CD8-positive, alpha-beta memory T cell (primary cell): ENCODE measurements around the gene HASPIN. TPM values are rescaled to one million over a fixed set of nuclear protein-coding genes. Genes with fewer than 3 reads are reported as not detected.

Experiments
- CTCF ChIA-PET: fragments of 350-600 bp; sonication (Branson Sonifier 250); formaldehyde crosslinking; loops from one replicate; lab custom pipeline; 2021; ENCODE audit warnings: antibody characterized with exemption; lab: Charles Lee
- POLR2A ChIA-PET: fragments of 350-600 bp; sonication (Branson Sonifier 250); formaldehyde crosslinking; loops from one replicate; lab custom pipeline; 2021; ENCODE audit warnings: antibody characterized with exemption; lab: Charles Lee
- DNase-seq, 5 donors: peaks; one replicate each; pipeline versions ENCODE4 v3.0.0 to v3.0.0-alpha.2; 2020 to 2022; ENCODE audit warnings: mixed read lengths in 1 of 5
- H3K27ac ChIP-seq: one replicate; pipeline ENCODE4 v1.7.0; 2013; ENCODE audit warnings: low read depth, mild to moderate bottlenecking, low read length, moderate library complexity
- H3K27me3 ChIP-seq: 2 replicates; pipeline ENCODE4 v1.7.0; 2013; ENCODE audit warnings: low read length, mild to moderate bottlenecking; ENCODE audit not compliant: insufficient read depth, poor library complexity, severe bottlenecking
- H3K36me3 ChIP-seq: 2 replicates; pipeline ENCODE4 v1.7.0; 2013; ENCODE audit warnings: mild to moderate bottlenecking, low read length, moderate library complexity; ENCODE audit not compliant: insufficient read depth
- H3K4me1 ChIP-seq: 2 replicates; pipeline ENCODE4 v1.7.0; 2013; ENCODE audit warnings: mild to moderate bottlenecking, low read length, moderate library complexity; ENCODE audit not compliant: insufficient read depth
- H3K4me3 ChIP-seq: 2 replicates; pipeline ENCODE4 v1.7.0; 2013; ENCODE audit warnings: mild to moderate bottlenecking, low read length
- H3K9me3 ChIP-seq: 2 replicates; pipeline ENCODE4 v1.7.0; 2013; ENCODE audit warnings: mild to moderate bottlenecking, low read length
- H3K27ac Mint-ChIP-seq, 8 donors: one replicate each; pipeline ENCODE4 v1.8.0; 2020 to 2021; ENCODE audit warnings: mixed read lengths in 8 of 8, mild to moderate bottlenecking in 6 of 8, inconsistent platforms in 3 of 8, moderate library complexity in 3 of 8
- H3K27me3 Mint-ChIP-seq, 2 donors: one replicate each; pipeline ENCODE4 v1.8.0; 2020 to 2021; ENCODE audit warnings: mixed read lengths in 2 of 2, mild to moderate bottlenecking in 1 of 2, moderate library complexity in 1 of 2
- H3K36me3 Mint-ChIP-seq, 3 donors: one replicate each; pipeline ENCODE4 v1.8.0; 2020 to 2021; ENCODE audit warnings: mixed read lengths in 3 of 3, inconsistent platforms in 1 of 3, mild to moderate bottlenecking in 1 of 3
- H3K4me1 Mint-ChIP-seq, 3 donors: one replicate each; pipeline ENCODE4 v1.8.0; 2020 to 2021; ENCODE audit warnings: mixed read lengths in 3 of 3, inconsistent platforms in 1 of 3, mild to moderate bottlenecking in 1 of 3
- H3K4me3 Mint-ChIP-seq, 7 donors: one replicate each; pipeline ENCODE4 v1.8.0; 2020 to 2021; ENCODE audit warnings: mixed read lengths in 7 of 7, mild to moderate bottlenecking in 6 of 7, moderate library complexity in 4 of 7, inconsistent platforms in 2 of 7
- H3K9me3 Mint-ChIP-seq, 5 donors: one replicate each; pipeline ENCODE4 v1.8.0; 2020 to 2022; ENCODE audit warnings: mixed read lengths in 5 of 5, mild to moderate bottlenecking in 3 of 5, moderate library complexity in 2 of 5, inconsistent platforms in 1 of 5
- polyA plus RNA-seq: library from polyadenylated mRNA; unstranded; fragments of 300-500 nt; fragmentation: Illumina TruSeq; gene quantifications from one replicate; pipeline ENCODE4 v1.2.3, GENCODE V29; 2021
- total RNA-seq, 2 experiments: library from RNA; stranded (reverse); gene quantifications; one replicate each; pipeline ENCODE4 v1.2.3, GENCODE V29; 2021

HASPIN gene
- total and polyA plus RNA-seq, 3 experiments from 2014 or later: 0.09 to 16.6 (median 16.0) TPM

DNA sequence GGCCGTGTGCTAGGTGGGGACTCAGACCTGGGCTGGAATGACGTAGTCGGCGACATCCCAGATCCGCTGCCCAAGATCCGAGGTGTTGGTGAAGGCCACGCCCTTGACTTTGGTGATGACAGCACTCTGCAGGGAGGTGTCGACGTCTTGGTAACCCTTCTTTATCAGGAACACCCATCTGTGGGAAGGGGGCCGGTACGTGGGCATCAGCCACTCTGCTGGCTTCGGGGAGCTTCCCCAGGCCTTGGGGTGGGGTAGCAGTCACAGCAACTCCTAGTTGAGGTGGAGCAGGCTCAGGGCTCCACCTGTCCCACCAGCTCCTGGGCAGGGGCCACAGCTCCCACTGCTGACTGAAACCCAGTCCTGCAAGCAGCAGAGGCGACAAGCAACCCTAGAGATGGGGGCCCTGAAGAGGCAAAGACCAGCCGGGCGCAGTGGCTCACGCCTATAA lies 32.1 kb upstream of the HASPIN start:
- POLR2A ChIA-PET: no interaction called here
- Mint-ChIP-seq H3K4me1 (peaks cover 17 to 28% (median 24%) of the 10 kb centered on the region in 3 donors), H3K9me3 (no peaks in the 10 kb centered on the region), H3K36me3 (peaks cover 0 to 26% (median 6%) of the 10 kb centered on the region in 3 donors), H3K27me3 (no peaks in the 10 kb centered on the region), H3K4me3 (no peak overlapping the region), H3K27ac (no peak overlapping the region)
- no peaks in the 10 kb centered on the region for H3K9me3 ChIP-seq
- no peak overlapping the region for H3K4me3 ChIP-seq
- peak in 1 of 5 donors; percentile 45 for DNase-seq
- H3K4me1 ChIP-seq: peaks cover 14% of the 10 kb centered on the region
- CTCF ChIA-PET: interaction anchor here (1.1 kb wide), 1 partner anchor 46 kb away, joined by 3 read pairs; no protein-coding TSS in a partner anchor
- no peaks in the 10 kb centered on the region for H3K27me3 ChIP-seq
- no peaks in the 10 kb centered on the region for H3K36me3 ChIP-seq
- no peak overlapping the region for H3K27ac ChIP-seq

GRCh38 chr17:3692346-3692745 lies 31.4 kb upstream of the HASPIN start:
- H3K27me3 Mint-ChIP-seq: no peaks in the 10 kb centered on the region
- H3K27ac Mint-ChIP-seq: no peak overlapping the region
- DNase-seq: peak in 1 of 5 donors; percentile 24
- H3K4me1 Mint-ChIP-seq: peaks cover 18 to 34% (median 24%) of the 10 kb centered on the region in 3 donors
- H3K27me3 ChIP-seq: no peaks in the 10 kb centered on the region
- H3K27ac ChIP-seq: no peak overlapping the region
- H3K4me3 Mint-ChIP-seq: peak overlapping the region in 1 of 7 donors; percentile 48
- ChIA-PET POLR2A (no interaction called here), CTCF (interaction anchor here (1.1 kb wide), 1 partner anchor 45 kb away, joined by 3 read pairs; no protein-coding TSS in a partner anchor)
- H3K4me3 ChIP-seq: no peak overlapping the region
- H3K36me3 Mint-ChIP-seq: peaks cover 0 to 26% (median 6%) of the 10 kb centered on the region in 3 donors
- H3K9me3 Mint-ChIP-seq: no peaks in the 10 kb centered on the region
- H3K36me3 ChIP-seq: no peaks in the 10 kb centered on the region
- H3K4me1 ChIP-seq: peaks cover 16% of the 10 kb centered on the region
- no peaks in the 10 kb centered on the region for H3K9me3 ChIP-seq

DNA sequence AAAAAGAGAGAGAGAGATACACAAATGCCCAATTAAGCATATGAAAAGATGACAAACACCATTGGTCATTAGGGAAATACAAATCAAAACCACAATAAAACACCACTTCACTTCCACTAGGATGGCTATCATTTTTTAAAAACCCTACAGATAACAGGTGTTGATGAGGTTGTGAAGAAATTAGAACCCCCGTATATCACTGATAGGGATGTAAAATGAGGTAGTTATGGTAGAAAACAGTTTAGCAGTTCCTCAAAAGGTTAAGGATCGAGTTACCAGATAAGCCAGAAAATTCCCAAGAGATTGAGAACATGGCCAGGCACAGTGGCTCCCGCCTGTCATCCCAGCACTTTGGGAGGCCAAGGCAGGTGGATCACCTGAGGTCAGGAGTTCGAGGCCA lies 30.6 kb upstream of the HASPIN start:
- H3K4me1 ChIP-seq: peaks cover 16% of the 10 kb centered on the region
- H3K27me3 Mint-ChIP-seq: no peaks in the 10 kb centered on the region
- H3K36me3 Mint-ChIP-seq: peaks cover 0 to 24% (median 6%) of the 10 kb centered on the region in 3 donors
- peak overlapping the region in 3 of 7 donors; percentile 43 to 88 (median 44) for H3K4me3 Mint-ChIP-seq
- peaks cover 21 to 37% (median 28%) of the 10 kb centered on the region in 3 donors for H3K4me1 Mint-ChIP-seq
- H3K9me3 ChIP-seq: no peaks in the 10 kb centered on the region
- ChIA-PET CTCF (no interaction called here), POLR2A (no interaction called here)
- H3K27ac ChIP-seq: no peak overlapping the region
- peak overlapping the region in 5 of 8 donors; percentile 23 to 77 (median 42) for H3K27ac Mint-ChIP-seq
- no peak for DNase-seq
- H3K27me3 ChIP-seq: no peaks in the 10 kb centered on the region
- H3K4me3 ChIP-seq: no peak overlapping the region
- H3K9me3 Mint-ChIP-seq: no peaks in the 10 kb centered on the region
- no peaks in the 10 kb centered on the region for H3K36me3 ChIP-seq

- Mint-ChIP-seq H3K9me3 (no peaks in the 10 kb centered on the region), H3K27ac (peak overlapping the region; percentile 48 to 92 (median 76)), H3K4me1 (peaks cover 21 to 37% (median 28%) of the 10 kb centered on the region in 3 donors), H3K36me3 (peaks cover 0 to 19% (median 6%) of the 10 kb centered on the region in 3 donors), H3K27me3 (no peaks in the 10 kb centered on the region), H3K4me3 (peak overlapping the region; percentile 35 to 96 (median 92))
- Histone ChIP-seq H3K4me1 (peaks cover 16% of the 10 kb centered on the region), H3K27me3 (no peaks in the 10 kb centered on the region), H3K9me3 (no peaks in the 10 kb centered on the region), H3K4me3 (no peak overlapping the region), H3K27ac (no peak overlapping the region), H3K36me3 (no peaks in the 10 kb centered on the region)
- ChIA-PET CTCF (interaction anchor here (0.9 to 1.4 kb wide), 3 partner anchors 11 to 67 kb away, joined by 3 to 6 read pairs (median 3); no protein-coding TSS in a partner anchor), POLR2A (interaction anchor here (0.7 kb wide), 1 partner anchor 223 kb away, joined by 17 read pairs; no protein-coding TSS in a partner anchor)
- DNase-seq: peak in 2 of 5 donors; percentile 32 to 48
Measured at GRCh38 chr17:3693829-3694231, 29.9 kb upstream of the HASPIN start.

DNA sequence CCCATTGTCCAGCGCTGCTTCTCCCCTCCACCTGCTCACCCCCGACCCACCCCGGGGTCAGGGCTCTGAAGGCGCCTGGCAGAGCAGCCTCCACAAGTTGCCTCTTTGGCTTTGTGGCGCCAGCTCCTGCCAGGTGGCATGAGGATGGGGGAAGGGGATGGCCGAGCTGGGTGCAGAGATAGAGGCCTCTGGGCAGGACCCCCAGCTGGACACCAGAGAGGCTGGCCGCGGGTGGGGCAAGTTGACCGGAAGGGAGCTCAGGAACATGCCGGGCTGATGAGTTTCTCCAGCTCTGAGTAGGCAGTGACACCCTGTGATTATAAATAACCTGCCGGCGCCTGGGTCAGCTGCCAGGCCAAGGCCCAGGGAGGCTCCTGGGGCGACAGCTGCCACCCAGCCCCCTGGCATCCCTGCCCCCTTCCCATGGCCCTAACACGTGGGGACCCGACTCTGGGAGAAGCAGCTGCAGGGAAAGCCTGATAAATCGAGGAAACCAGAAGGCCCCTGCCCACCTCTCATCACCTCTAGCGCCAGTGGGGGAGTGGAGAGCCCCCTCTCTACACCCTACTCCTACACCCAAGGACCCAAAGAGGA lies 28.5 kb upstream of the HASPIN start:
- H3K36me3 Mint-ChIP-seq: peaks cover 0 to 12% (median 3%) of the 10 kb centered on the region in 3 donors
- Histone ChIP-seq H3K4me1 (peaks cover 16% of the 10 kb centered on the region), H3K9me3 (no peaks in the 10 kb centered on the region), H3K27ac (no peak overlapping the region), H3K27me3 (no peaks in the 10 kb centered on the region), H3K36me3 (no peaks in the 10 kb centered on the region), H3K4me3 (peak overlapping the region; percentile 66)
- no peaks in the 10 kb centered on the region for H3K9me3 Mint-ChIP-seq
- peak overlapping the region; percentile 17 to 89 (median 61) for H3K27ac Mint-ChIP-seq
- H3K27me3 Mint-ChIP-seq: no peaks in the 10 kb centered on the region
- peak overlapping the region; percentile 88 to 96 (median 92) for H3K4me3 Mint-ChIP-seq
- ChIA-PET POLR2A (interaction anchor here (0.8 to 2.0 kb wide), 2 partner anchors 15 to 164 kb away, joined by 3 to 6 read pairs; no protein-coding TSS in a partner anchor), CTCF (interaction anchor here (0.6 to 2.1 kb wide), 5 partner anchors 13 to 276 kb away, joined by 3 to 9 read pairs (median 5); no protein-coding TSS in a partner anchor)
- peaks cover 21 to 37% (median 25%) of the 10 kb centered on the region in 3 donors for H3K4me1 Mint-ChIP-seq
- no peak for DNase-seq

DNA sequence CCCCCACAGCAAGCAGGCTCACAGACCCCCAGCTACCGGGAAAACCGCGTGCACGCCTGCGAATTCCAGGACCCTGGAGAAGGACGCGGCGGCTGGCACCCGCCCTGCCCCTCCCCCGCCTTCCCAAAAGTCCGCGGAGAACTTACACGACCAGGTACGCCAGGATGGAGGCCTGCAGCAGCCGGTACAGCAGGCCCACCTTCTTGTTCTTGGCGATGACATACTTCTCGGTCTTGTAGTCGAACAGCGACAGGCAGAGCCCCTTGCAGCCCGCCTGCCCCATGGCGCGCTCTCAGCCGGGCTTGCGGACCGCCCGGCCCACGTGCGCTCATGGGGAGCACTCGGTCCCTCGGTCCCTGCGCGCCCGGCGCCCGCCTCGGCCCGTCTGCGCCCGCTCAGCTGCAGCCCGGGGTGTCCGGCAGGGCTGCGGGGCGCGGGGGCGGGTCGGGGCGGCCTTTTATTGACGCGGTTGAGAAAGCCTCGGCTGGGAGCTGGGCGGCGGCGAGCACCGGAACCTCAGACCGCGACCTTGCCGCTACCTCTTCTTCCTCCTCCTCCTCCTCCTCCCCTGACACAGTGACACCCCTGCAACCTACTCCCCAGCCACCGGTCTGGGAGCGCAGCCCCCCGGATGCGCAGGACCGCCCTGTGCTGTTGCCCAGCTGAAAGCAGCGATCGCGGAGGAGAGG lies 27.8 kb upstream of the HASPIN start, which contains the start of gene P2RX5:
Gene P2RX5, minus strand, starts transcription at position 433 of the 689 bp plus-strand sequence. Its CDS starts 150 bp downstream, at position 283.
- Histone ChIP-seq H3K9me3 (no peaks in the 10 kb centered on the region), H3K27ac (no peak within 1 kb of the TSS), H3K4me3 (peak within 1 kb of the TSS; percentile 66), H3K36me3 (no peaks in the 10 kb centered on the region), H3K27me3 (no peaks in the 10 kb centered on the region), H3K4me1 (peaks cover 16% of the 10 kb centered on the region)
- Mint-ChIP-seq H3K9me3 (no peaks in the 10 kb centered on the region), H3K27ac (peak within 1 kb of the TSS; percentile 77 to 95 (median 86)), H3K27me3 (no peaks in the 10 kb centered on the region), H3K36me3 (peaks cover 0 to 7% (median 2%) of the 10 kb centered on the region in 3 donors), H3K4me3 (peak within 1 kb of the TSS; percentile 89 to 96 (median 93)), H3K4me1 (peaks cover 21 to 37% (median 25%) of the 10 kb centered on the region in 3 donors)
- POLR2A ChIA-PET: interaction anchor here (0.8 to 2.0 kb wide), 3 partner anchors 15 to 163 kb away, joined by 3 to 6 read pairs (median 4); partner anchors contain the start of gene ITGAE
- CTCF ChIA-PET: interaction anchor here (0.7 to 2.1 kb wide), 7 partner anchors 12 to 42 kb away, joined by 3 to 9 read pairs (median 4); no protein-coding TSS in a partner anchor
- peak; percentile 15 to 60 (median 37) for DNase-seq

DNA sequence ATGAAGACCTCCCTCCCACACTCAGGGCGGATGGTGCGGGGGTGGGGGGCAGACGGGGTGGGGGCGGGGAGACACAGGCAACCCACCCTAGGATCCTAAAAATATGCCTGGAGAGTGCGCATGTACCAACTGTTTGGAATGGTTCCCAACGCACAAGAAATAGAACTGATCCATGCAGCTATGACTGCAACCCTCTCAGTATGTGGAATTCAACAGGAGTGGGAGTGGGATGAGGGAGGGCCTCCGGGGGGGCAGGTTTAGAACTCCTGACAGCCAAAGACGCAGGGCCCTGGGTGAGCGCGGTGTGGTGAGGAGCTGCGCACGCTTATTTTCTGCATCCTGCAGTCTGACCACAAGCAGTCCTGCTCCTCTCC lies 26.6 kb upstream of the HASPIN start:
- POLR2A ChIA-PET: interaction anchor here (0.9 to 2.0 kb wide), 3 partner anchors 14 to 103 kb away, joined by 3 to 6 read pairs (median 4); partner anchors contain the start of gene ITGAE
- CTCF ChIA-PET: interaction anchor here (1.1 to 2.1 kb wide), 2 partner anchors 11 to 40 kb away, joined by 4 to 9 read pairs; no protein-coding TSS in a partner anchor
- H3K27me3 ChIP-seq: no peaks in the 10 kb centered on the region
- DNase-seq: no peak
- no peaks in the 10 kb centered on the region for H3K9me3 ChIP-seq
- no peak overlapping the region for H3K27ac Mint-ChIP-seq
- no peak overlapping the region for H3K27ac ChIP-seq
- H3K9me3 Mint-ChIP-seq: peaks cover 0 to 2% (median 0%) of the 10 kb centered on the region in 5 donors
- H3K4me3 Mint-ChIP-seq: peak overlapping the region in 5 of 7 donors; percentile 26 to 90 (median 55)
- H3K4me1 ChIP-seq: peaks cover 16% of the 10 kb centered on the region
- peaks cover 0 to 2% (median 0%) of the 10 kb centered on the region in 3 donors for H3K36me3 Mint-ChIP-seq
- H3K27me3 Mint-ChIP-seq: no peaks in the 10 kb centered on the region
- no peak overlapping the region for H3K4me3 ChIP-seq
- no peaks in the 10 kb centered on the region for H3K36me3 ChIP-seq
- peaks cover 21 to 37% (median 25%) of the 10 kb centered on the region in 3 donors for H3K4me1 Mint-ChIP-seq
